Right renal pelvis (tissue), 4 donors: ENCODE measurements around the gene LRRC45. TPM values are rescaled to one million over a fixed set of nuclear protein-coding genes. Genes with fewer than 3 reads are reported as not detected.

ENCODE experiments used
- DNase-seq, 4 donors: peaks; one replicate each; pipeline ENCODE4 v3.0.0-alpha.2; 2013; ENCODE audit warnings: low read depth in 4 of 4, low spot score in 3 of 4, missing footprints in 1 of 4
- polyA plus RNA-seq, 4 donors: library from polyadenylated mRNA; unstranded; fragments of 120-200 nt; gene quantifications; one replicate each; pipeline ENCODE4 v1.2.1, GENCODE V29; 2013; ENCODE audit not compliant: insufficient read length in 4 of 4

LRRC45 gene
- polyA plus RNA-seq, 4 donors = 10.8 to 16.4 (median 11.9) TPM

- DNase-seq = no peak
These were observed 37.5 kb downstream of the LRRC45 start for GRCh38 chr17:82060614-82061013.

DNA sequence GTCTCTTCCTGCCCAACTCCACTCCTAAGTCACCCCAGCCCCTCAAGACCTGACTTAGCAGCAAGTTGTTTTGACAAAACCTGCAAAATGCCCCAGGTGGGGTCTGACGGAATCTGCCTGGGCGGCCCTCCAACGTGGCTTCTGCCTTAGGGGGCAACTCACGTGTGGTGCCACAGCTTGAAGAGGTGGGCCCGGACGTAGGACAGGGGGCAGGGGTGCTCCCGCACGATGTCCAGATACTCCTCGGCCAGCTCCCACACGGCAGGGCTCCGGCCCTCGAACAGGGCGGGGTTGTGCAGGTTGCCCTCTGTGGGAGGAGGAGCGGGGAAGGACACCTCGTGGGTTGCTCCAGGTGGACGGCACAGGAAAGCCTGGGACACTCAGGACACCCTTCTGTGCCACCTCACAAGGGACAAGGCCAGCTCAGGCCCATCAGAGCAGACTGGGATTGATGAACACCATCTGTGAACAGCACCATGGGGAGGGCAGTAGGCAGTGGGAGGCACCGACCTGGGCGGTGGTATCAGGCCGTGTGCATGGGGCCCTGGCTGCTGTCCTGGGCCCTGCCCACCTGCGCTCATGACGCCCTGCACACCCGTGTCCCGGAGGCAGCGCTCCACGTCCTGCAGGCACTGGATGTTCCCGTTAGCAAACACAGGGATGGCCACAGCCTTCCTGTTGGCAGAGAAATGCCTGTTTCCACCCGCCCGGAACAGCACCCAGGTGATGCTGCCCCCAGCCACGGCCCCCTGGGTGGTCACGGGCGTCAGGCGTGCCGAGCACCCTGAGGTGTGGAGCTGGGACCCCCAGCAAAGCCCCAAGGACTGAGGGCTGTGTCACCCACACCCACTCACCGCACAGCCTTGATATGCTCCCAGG is 38.2 kb downstream of the LRRC45 start:
- DNase-seq = no peak

- DNase-seq = no peak
These were observed 39.2 kb downstream of the LRRC45 start for GRCh38 chr17:82062076-82062983.

DNA sequence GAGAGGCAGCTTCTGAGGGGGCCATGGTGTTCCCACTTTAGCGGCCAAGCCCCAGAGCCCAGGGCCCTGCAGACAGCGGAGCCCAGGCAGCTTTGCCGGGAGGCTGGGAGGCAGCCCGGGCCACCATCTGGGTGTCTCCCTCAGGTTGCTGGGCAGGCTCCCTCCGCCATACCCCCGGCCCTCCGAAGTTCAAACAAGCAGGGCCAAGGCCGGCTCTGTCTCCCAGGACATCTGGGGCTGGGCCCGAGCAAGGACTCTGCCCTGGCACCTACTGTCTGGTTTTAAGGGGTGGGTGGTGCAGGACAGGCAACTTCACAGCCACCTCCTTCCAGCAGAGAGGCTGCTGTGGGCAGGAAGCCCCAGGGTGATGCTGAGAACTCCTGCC is 39.9 kb downstream of the LRRC45 start:
- no peak for DNase-seq

DNA sequence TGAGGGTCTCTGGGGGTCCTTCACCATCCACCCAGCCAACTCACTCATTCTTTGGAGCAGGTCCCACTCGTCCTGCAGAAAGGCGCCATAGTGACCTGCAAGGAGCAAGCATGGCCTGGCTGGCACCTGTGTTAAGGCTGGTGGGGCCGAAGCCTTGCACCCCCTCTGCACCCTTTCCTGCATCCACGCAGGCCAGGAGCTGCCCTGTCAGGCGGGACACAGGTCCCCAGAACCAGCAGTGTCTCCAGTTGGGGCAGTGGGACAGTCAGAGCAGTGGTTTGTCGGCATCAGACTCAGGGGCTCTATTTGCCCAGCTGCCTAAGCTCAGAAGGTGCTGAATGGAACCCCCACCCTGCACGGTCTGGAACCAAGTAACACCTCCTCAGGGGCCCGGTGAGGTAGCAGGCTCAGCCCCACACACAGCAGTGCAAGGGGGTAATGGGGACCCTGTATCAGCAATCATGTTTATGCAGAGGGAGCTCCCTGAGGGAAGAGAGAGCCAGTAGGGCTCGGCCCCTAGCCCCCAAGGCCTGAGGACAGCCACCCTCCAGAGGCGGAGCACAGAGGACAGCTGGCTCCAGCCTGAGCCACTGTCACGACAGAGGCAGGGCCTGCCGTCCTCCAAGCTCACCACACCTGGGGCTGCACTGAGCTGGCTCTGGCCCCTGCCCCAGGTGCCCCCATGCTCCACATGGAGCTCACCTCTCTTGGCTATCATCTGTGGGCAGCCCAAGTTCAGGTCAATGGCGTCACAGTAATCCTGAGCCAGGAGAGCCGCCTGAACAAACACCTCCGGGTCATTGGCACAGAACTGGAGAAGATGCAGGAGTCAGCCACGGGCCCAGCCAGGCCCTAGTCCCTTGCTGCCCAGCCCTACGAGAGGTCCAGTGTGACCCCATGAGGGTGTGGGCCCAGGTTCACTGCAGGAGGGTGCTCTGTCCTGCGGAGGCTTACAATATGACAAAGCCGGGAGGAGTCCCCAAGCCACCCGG is 40.6 kb downstream of the LRRC45 start:
- no peak for DNase-seq

- DNase-seq = no peak
These were observed 41.5 kb downstream of the LRRC45 start for GRCh38 chr17:82064433-82065192.

DNA sequence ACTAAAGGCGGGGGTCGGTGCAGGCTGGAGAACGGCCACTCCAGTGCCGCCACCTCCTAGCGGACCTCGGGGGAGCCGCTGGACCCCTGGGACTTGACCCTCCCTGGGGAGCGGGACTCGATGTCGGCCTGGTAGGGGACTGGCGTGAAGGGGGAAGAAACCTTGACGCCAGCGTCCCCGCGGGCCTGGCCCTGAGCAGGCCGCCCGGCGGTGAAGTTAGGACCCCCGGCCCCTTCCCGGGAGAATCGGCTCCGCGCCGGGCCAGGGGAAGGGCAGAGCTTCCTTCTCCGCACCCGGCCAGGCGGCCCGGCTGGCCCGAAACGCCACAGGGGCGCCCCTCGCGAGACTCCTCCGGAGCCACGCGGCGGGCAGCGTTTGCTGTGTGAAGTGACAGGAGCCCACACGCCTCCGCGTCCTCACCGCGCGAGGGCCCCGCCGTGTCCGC is 42.1 kb downstream of the LRRC45 start:
- DNase-seq = no peak

- peak in 3 of 4 donors; percentile 14 to 48 (median 41) for DNase-seq
These were observed 42.7 kb downstream of the LRRC45 start, which contains the start of gene DUS1L for GRCh38 chr17:82065638-82066303. TSS of gene DUS1L (minus strand) at chr17:82065804. CDS start at chr17:82065059, 745 bp downstream.

DNA sequence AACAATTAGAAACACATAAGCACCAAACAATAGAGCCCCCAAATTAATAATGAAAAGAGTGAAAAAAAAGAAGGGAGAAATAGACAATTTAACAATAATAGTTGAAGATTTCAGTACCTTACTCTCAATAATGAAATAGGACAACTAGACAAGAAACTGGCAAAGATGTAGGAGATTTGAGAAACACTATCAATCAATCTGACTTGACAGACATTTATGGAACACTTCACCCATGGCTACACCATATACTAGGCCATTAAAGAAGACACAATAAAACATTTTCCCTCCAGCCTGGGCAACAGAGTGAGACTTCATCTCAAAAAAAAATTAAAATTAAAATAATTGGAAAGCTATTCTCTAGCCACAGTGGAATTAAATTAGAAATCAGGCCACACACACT is 47.5 kb downstream of the LRRC45 start:
- no peak for DNase-seq

DNA sequence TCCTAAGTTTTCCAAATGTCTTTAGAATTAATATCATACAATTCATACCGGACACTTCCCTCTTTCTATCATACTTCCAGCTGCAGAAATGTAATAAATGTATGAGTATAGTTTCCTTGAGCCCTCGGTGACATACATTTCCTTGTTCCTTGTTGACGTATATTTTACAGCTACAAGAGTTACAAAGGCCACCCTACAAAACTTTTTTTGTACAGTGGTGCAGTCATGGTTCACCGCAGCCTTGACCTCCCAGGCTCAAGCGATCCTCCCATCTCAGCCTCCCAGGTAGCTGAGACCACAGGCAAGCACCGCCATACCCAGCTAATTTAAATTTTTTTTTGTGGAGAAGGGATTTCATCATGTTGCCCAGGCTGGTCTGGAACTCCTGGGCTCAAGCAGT is 49.7 kb downstream of the LRRC45 start:
- no peak for DNase-seq

DNA sequence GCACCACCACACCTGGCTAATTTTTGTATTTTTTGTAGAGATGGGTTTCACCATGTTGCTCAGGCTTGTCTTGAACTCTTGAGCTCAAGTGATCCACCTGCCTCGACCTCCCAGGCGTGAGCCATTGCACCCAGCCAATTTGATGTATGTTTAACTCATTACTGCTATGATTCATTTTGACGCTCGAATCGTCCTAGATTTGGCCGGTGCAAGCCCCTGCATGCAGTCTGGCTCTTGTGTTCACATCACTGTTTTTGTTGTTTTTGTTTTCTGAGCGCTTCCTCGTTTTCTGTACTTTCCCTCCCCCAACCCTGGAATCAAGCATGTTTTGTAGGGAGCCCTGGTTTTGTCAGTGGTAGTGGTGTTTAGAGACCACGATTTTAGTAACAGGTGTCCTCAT is 50.3 kb downstream of the LRRC45 start:
- DNase-seq = no peak

- no peak for DNase-seq
These were observed 53.1 kb downstream of the LRRC45 start for GRCh38 chr17:82076018-82076784.

DNA sequence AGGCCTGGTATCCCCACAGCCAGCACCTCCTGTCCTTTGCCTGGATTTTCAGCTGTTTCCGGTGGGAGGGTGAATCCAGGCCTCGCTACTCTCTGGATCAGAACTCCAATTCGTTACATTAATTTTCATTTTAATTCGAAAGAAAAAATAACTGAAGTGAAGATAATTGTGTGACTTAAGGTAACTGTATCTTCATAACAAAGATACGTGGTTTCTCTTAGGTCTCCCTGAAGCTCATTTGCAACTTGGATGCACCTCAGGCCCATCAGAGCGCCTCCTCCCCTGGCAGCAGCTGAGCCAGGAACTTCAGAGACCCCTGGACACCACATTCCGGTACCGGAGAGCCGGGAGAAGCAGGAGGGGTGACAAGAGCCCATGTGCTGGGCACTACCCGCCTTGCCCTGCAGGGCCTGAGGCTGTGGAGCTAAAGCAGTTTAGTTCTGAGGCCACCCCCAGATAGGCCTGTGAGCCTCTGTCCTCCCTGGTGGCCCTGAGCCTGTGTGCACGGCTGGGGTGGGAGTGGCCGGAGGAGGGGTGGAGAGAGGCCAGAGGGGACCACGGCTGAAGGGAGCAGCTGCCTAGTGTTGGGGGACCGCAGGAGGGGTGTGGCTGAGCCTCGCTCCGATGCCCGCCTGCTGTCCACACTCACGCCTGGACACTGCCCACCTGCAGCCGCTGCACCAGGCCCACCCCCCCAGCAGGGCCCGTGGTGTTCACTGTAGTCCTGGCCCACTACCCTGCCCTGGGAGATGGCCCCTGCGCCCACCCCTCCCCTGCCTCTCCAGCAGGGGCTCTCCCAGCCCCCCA is 53.9 kb downstream of the LRRC45 start:
- no peak for DNase-seq

- DNase-seq = no peak
These were observed 54.7 kb downstream of the LRRC45 start for GRCh38 chr17:82077617-82078358.

DNA sequence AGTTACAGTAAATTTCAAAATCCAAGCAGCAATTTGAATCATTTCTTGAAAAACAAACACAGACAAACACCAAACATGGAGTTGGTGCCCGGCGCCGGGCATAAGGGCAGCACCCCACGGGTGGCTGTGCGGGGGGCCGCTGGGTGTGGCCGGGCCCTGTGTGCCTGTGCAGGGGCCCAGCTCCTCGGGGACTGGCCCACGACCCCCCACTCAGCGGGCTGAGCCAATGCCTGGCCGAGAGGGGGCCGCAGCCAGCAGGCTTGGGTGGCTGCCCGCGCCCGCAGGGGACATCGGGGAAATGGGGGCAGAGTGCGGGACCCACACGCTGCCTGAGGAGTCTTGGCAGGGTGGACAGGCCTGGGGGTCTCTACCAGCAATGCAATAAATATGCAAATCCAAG is 55.3 kb downstream of the LRRC45 start:
- no peak for DNase-seq

- DNase-seq = no peak
These were observed 56.0 kb downstream of the LRRC45 start for GRCh38 chr17:82079001-82079677.
